Transverse colon (tissue), 4 donors: ENCODE results near the gene SFXN1. TPM values are rescaled to one million over a fixed set of nuclear protein-coding genes. Genes with fewer than 3 reads are reported as not detected.

ENCODE experiments used
- DNase-seq: peaks from one replicate; pipeline ENCODE4 v3.0.0-alpha.2; 2019
- H3K27ac ChIP-seq, 4 donors: fragments of 200-600 bp; sonication (generic); 2 replicates each; pipeline ENCODE4 v1.5.1; 2016 to 2018; ENCODE audit warnings: inconsistent platforms in 4 of 4
- H3K27me3 ChIP-seq: fragments of 200-600 bp; sonication (generic); 2 replicates; pipeline ENCODE4 v1.5.1; 2017; ENCODE audit warnings: inconsistent platforms
- H3K36me3 ChIP-seq, 4 donors: fragments of 200-600 bp; sonication (generic); 2 replicates each; pipeline ENCODE4 v1.5.1; 2017 to 2019; ENCODE audit warnings: inconsistent platforms in 4 of 4
- H3K4me1 ChIP-seq, 4 donors: fragments of 200-600 bp; sonication (generic); 2 replicates each; pipeline ENCODE4 v1.5.1; 2017 to 2020; ENCODE audit warnings: inconsistent platforms in 4 of 4
- H3K4me3 ChIP-seq, 4 donors: fragments of 200-600 bp; sonication (generic); 1 replicate in 1 of 4; 2 replicates in 3 of 4; pipeline versions ENCODE4 v1.5.1 to v1.6.1; 2017 to 2019; ENCODE audit warnings: inconsistent platforms in 4 of 4
- H3K9me3 ChIP-seq, 2 donors: fragments of 200-600 bp; sonication (generic); 2 replicates each; pipeline ENCODE4 v1.5.1; 2017 to 2019; ENCODE audit warnings: inconsistent platforms in 2 of 2
- EP300 ChIP-seq: sonication (generic); formaldehyde crosslinking; IDR thresholded peaks from one replicate; pipeline ENCODE4 v1.6.1; 2017; ENCODE audit warnings: antibody characterized with exemption, low read depth
- POLR2A ChIP-seq: fragments of 450-650 bp; IDR thresholded peaks from one replicate; pipeline ENCODE4 v1.6.1; 2016; ENCODE audit warnings: antibody characterized with exemption, mild to moderate bottlenecking, moderate library complexity
- POLR2AphosphoS5 ChIP-seq, 3 donors: sonication (generic); formaldehyde crosslinking; IDR thresholded peaks; one replicate each; pipeline ENCODE4 v1.6.1; 2016; ENCODE audit warnings: antibody characterized with exemption in 3 of 3
- WGBS, 2 donors: methylation state at CpG; one replicate each; pipeline ENCODE4 v1.1.5; 2018; ENCODE audit warnings: low coverage in 1 of 2; 5-methylcytosine and 5-hydroxymethylcytosine counted together
- in situ Hi-C, 4 donors: fragments of 200-750 bp; cut with MboI; loops; one replicate each; pipeline versions ENCODE4 v1.15.0 to v1.15.1; 2017; ENCODE audit warnings: low sequenced_read_pairs in 3 of 4, low pct_ligation_motif_present in 1 of 4, low pct_unique_long_range_greater_than_20kb in 1 of 4
- intact Hi-C: fragments of 100-400 bp; cut with DNase I; formaldehyde crosslinking; loops from one replicate; pipeline ENCODE4 v1.15.1; 2023; ENCODE audit warnings: low total_unique reads
- total RNA-seq, 4 donors: library from RNA; depleted of rRNA; stranded (reverse); fragments of >200 nt; gene quantifications; one replicate each; pipeline ENCODE4 v1.1.0, GENCODE V29; 2016
- TF ChIP-seq, protein P1 (sequence below), 5 experiments: fragments of 200-600 bp in 3 of 5; fragments of 450-650 bp in 2 of 5; sonication (generic) in 3 of 5; IDR thresholded peaks; 1 replicate in 2 of 5; 2 replicates in 3 of 5; pipeline ENCODE4 v1.5.1; 2016 to 2017; ENCODE audit warnings: antibody characterized with exemption in 5 of 5, inconsistent platforms in 3 of 5, mild to moderate bottlenecking in 2 of 5, moderate library complexity in 1 of 5

The SFXN1 gene
- total RNA-seq, 4 donors from 2014 or later = 15.7 to 192 (median 93.4) TPM

DNA sequence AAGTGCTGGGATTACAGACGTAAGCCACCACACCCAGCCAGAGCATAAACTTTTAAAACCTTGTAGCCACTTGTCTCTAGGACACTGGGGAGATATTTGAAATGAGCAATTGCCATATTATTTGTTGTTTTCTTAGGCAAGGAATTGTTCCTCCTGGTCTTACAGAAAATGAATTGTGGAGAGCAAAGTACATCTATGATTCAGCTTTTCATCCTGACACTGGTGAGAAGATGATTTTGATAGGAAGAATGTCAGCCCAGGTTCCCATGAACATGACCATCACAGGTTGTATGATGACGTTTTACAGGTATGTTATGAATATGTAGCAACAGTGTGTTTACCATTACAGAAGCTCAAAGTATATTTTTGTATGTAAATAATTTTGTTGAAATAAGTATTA is 30.5 kb downstream of the SFXN1 start:
- H3K4me3 ChIP-seq = no peak overlapping the region
- TF ChIP-seq POLR2AphosphoS5 (IDR thresholded peaks at IDR 0.05) = no peak
- no peak for TF ChIP-seq POLR2A
- TF ChIP-seq EP300 = no peak
- TF ChIP-seq, protein P1, sequence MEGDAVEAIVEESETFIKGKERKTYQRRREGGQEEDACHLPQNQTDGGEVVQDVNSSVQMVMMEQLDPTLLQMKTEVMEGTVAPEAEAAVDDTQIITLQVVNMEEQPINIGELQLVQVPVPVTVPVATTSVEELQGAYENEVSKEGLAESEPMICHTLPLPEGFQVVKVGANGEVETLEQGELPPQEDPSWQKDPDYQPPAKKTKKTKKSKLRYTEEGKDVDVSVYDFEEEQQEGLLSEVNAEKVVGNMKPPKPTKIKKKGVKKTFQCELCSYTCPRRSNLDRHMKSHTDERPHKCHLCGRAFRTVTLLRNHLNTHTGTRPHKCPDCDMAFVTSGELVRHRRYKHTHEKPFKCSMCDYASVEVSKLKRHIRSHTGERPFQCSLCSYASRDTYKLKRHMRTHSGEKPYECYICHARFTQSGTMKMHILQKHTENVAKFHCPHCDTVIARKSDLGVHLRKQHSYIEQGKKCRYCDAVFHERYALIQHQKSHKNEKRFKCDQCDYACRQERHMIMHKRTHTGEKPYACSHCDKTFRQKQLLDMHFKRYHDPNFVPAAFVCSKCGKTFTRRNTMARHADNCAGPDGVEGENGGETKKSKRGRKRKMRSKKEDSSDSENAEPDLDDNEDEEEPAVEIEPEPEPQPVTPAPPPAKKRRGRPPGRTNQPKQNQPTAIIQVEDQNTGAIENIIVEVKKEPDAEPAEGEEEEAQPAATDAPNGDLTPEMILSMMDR (IDR thresholded peaks at IDR 0.05) = no peak
- WGBS, 2 donors = 54 to 87% methylated on average over 2 of the region's 2 CpGs
- in situ Hi-C loops (no loop called here), intact Hi-C loops (no loop called here)
- H3K9me3 ChIP-seq = no peaks in the 10 kb centered on the region
- peaks cover 0 to 44% (median 14%) of the 10 kb centered on the region in 4 donors for H3K36me3 ChIP-seq
- no peak overlapping the region for H3K27ac ChIP-seq
- no peaks in the 10 kb centered on the region for H3K27me3 ChIP-seq
- no peak for DNase-seq
- no peaks in the 10 kb centered on the region for H3K4me1 ChIP-seq

DNA sequence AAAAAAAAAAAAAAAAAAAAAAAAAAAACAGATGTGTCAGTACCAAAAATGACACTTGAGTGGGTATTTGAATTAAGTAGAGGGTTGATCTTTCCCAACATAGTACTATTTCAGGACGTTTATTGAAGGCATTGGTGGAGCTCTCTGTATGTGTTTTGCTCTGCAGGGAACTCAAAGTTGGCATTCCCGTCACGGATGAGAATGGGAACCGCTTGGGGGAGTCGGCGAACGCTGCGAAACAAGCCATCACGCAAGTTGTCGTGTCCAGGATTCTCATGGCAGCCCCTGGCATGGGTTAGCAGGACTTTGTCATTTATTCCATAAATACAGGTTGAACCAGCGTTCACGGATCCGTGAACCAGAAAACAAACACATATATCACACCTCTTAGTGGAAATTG is 34.9 kb downstream of the SFXN1 start:
- in situ Hi-C loops = no loop called here

DNA sequence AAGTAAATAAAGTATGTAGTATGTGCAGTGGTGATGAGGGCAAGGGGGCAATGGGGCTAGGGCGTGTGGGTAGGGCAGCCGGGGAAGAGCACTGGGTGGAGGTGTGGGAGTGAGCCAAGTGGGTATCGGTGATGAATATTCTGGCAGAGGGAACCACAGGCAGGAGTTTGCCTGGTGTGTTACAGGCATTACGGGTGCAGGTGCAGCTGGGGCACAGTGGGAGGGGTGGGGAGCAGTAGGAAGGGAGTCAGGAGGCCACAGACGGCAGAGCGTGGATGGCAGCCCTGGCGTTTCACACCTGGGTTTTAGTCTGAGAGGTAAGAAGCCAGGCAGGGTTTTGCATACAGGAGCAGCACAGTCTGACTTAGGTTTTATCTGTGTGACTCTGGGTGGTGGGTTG is 35.4 kb downstream of the SFXN1 start:
- in situ Hi-C loops (no loop called here), intact Hi-C loops (no loop called here)
- no peak overlapping the region for H3K27ac ChIP-seq
- 89 to 92% methylated on average over 7 of the region's 7 CpGs for WGBS, 2 donors
- no peak for TF ChIP-seq EP300
- TF ChIP-seq, protein P1 (IDR thresholded peaks at IDR 0.05) = no peak
- TF ChIP-seq POLR2AphosphoS5 (IDR thresholded peaks at IDR 0.05) = no peak
- no peak for TF ChIP-seq POLR2A
- no peak for DNase-seq
- no peak overlapping the region for H3K4me3 ChIP-seq
- peaks cover 0 to 74% (median 33%) of the 10 kb centered on the region in 4 donors for H3K36me3 ChIP-seq
- no peaks in the 10 kb centered on the region for H3K9me3 ChIP-seq
- no peaks in the 10 kb centered on the region for H3K27me3 ChIP-seq
- no peaks in the 10 kb centered on the region for H3K4me1 ChIP-seq

More for the DNA sequence above, 34.9 kb downstream of the SFXN1 start:
- Histone ChIP-seq H3K4me1 (no peaks in the 10 kb centered on the region), H3K27ac (no peak overlapping the region), H3K4me3 (no peak overlapping the region), H3K27me3 (no peaks in the 10 kb centered on the region), H3K36me3 (peaks cover 0 to 71% (median 31%) of the 10 kb centered on the region in 4 donors), H3K9me3 (no peaks in the 10 kb centered on the region)
- 97% methylated on average over 13 of the region's 13 CpGs; no CpG with 5 or more reads in 1 of the 2 donors for WGBS, 2 donors
- TF ChIP-seq POLR2A (no peak), POLR2AphosphoS5 (IDR thresholded peaks at IDR 0.05) (no peak), EP300 (no peak)
- TF ChIP-seq, protein P1 (IDR thresholded peaks at IDR 0.05) = no peak
- intact Hi-C loops = no loop called here
- no peak for DNase-seq

DNA sequence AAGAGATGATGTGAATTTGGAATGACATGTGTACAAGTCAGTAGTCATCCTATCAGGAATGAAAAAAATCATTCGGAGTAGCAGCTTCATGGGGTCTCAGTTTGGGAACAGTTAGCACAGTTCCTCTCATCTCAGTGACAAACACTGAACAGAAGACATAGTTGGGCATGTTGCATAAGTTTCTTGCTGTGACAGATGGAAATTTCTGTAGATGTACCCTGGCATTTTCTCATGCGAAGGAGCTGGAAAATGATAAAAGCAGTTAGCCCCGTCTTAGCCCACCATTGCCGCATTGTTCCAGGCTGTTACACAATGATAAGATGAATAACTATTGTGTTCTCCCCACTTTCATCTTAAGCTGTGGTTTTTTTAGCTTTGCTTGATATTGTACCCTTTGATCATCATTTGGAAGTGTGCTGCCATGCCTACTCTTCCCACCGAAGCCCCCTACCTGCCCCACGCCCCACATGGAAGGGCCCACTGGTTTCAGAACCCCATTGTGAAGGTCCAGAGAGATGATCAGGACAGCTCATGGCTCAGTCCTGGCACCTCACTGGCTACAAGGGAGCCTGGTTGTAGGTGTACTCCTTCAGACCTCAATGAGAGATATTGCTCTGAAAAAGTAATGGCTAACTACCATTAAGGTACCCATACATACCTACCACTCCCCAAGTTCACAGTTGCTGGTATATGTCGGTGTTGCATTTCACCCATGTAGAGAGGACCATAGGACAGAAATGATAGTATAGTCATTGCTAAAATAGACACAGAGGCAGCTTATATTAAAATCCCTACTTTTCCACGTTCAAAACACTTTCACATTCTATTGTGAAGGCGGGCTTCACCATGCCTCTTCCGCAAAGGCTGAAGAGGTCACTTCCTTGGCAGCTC is 38.8 kb downstream of the SFXN1 start:
- in situ Hi-C loops (no loop called here), intact Hi-C loops (no loop called here)
- Histone ChIP-seq H3K36me3 (peaks cover 0 to 55% (median 23%) of the 10 kb centered on the region in 4 donors), H3K27me3 (no peaks in the 10 kb centered on the region), H3K9me3 (no peaks in the 10 kb centered on the region), H3K27ac (no peak overlapping the region), H3K4me3 (no peak overlapping the region), H3K4me1 (no peaks in the 10 kb centered on the region)
- WGBS, 2 donors = 89% methylated on average over 7 to 10 of the region's 10 CpGs
- TF ChIP-seq POLR2AphosphoS5 (IDR thresholded peaks at IDR 0.05) = no peak
- no peak for TF ChIP-seq EP300
- no peak for TF ChIP-seq POLR2A
- TF ChIP-seq, protein P1 (IDR thresholded peaks at IDR 0.05) = no peak
- DNase-seq = no peak
